ENCODE results near the gene MFN1. TPM values are rescaled to one million over a fixed set of nuclear protein-coding genes. Genes with fewer than 3 reads are reported as not detected.

Gene MFN1
- total RNA-seq, 1 donor from 2014 or later, result 53.1 TPM

DNA sequence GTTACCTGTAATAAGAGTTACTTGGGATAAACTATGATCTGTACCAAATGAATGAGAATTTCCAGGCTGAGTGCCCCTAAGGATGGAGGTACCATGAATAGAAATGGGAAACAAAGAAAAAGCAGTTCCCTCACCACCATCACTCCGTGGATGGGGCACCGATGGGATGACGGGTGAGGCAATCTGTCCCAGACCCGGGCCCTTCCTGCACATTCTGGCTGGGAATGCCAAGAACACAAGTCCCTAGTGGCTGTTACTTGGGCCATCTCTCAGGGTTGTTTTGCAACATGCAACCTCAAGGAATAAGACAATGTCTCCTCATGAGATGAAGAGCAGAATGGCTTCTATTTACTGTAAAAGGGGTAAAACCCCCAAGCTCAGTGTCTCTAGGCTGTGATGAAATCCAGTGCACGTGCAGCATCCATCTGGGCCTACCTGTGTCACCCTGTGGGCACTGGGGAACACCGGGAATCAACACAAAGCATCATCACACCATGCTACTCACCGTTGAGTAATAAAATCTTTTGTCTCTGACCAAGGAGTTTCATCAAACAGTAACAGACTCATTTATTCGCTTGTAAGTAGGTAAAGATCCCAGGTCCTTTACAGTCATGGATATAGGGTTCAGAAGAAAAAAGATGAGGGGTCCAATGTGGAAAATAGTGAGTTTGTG lies 81.5 kb downstream of the MFN1 start:
- Mint-ChIP-seq H3K27me3 (ENCODE audit: low read depth, unreplicated experiment) (no peaks in the 10 kb centered on the region), H3K9me3 (ENCODE audit: unreplicated experiment) (no peaks in the 10 kb centered on the region), H3K27ac (ENCODE audit: unreplicated experiment) (no peak overlapping the region), H3K36me3 (ENCODE audit: low read depth, unreplicated experiment) (peaks cover 10% of the 10 kb centered on the region), H3K4me3 (ENCODE audit: unreplicated experiment) (no peak overlapping the region), H3K4me1 (ENCODE audit: low read depth, unreplicated experiment) (peaks cover 30% of the 10 kb centered on the region)
- Histone ChIP-seq H4K20me1 (ENCODE audit: insufficient read depth, low read length) (peaks cover 82% of the 10 kb centered on the region), H3K79me2 (ENCODE audit: insufficient read depth, low read length) (peaks cover 88% of the 10 kb centered on the region), H3K4me1 (ENCODE audit: insufficient read depth, low read length) (no peaks in the 10 kb centered on the region), H3K27ac (ENCODE audit: low read depth, low read length) (no peak overlapping the region), H3K9me3 (ENCODE audit: insufficient read depth, low read depth, low read length) (no peaks in the 10 kb centered on the region), H3K27me3 (ENCODE audit: insufficient read depth, low read length) (no peaks in the 10 kb centered on the region), H3K9ac (ENCODE audit: low read length) (no peak overlapping the region), H2AFZ (ENCODE audit: low read depth, low read length) (no peak overlapping the region), H3K36me3 (ENCODE audit: insufficient read depth, low read length) (peaks cover 11% of the 10 kb centered on the region), H3K4me2 (ENCODE audit: low read length) (no peak overlapping the region), H3K4me3 (ENCODE audit: insufficient read depth, low read depth, low read length) (no peak overlapping the region)
- DNase-seq (ENCODE audit: low read depth) (no peak), FAIRE-seq (no peak)
- TF ChIP-seq EZH2 (IDR thresholded peaks at IDR 0.05; ENCODE audit: insufficient read depth, low read length), result no peak
- TF ChIP-seq, protein P1, sequence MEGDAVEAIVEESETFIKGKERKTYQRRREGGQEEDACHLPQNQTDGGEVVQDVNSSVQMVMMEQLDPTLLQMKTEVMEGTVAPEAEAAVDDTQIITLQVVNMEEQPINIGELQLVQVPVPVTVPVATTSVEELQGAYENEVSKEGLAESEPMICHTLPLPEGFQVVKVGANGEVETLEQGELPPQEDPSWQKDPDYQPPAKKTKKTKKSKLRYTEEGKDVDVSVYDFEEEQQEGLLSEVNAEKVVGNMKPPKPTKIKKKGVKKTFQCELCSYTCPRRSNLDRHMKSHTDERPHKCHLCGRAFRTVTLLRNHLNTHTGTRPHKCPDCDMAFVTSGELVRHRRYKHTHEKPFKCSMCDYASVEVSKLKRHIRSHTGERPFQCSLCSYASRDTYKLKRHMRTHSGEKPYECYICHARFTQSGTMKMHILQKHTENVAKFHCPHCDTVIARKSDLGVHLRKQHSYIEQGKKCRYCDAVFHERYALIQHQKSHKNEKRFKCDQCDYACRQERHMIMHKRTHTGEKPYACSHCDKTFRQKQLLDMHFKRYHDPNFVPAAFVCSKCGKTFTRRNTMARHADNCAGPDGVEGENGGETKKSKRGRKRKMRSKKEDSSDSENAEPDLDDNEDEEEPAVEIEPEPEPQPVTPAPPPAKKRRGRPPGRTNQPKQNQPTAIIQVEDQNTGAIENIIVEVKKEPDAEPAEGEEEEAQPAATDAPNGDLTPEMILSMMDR (IDR thresholded peaks at IDR 0.05; ENCODE audit: insufficient read depth, low read depth, low read length), result no peak

- Histone ChIP-seq H3K4me1 (ENCODE audit: insufficient read depth, low read length) (no peaks in the 10 kb centered on the region), H3K27ac (ENCODE audit: low read depth, low read length) (no peak overlapping the region), H3K4me3 (ENCODE audit: insufficient read depth, low read depth, low read length) (no peak overlapping the region), H3K79me2 (ENCODE audit: insufficient read depth, low read length) (peaks cover 97% of the 10 kb centered on the region), H2AFZ (ENCODE audit: low read depth, low read length) (no peak overlapping the region), H3K27me3 (ENCODE audit: insufficient read depth, low read length) (no peaks in the 10 kb centered on the region), H4K20me1 (ENCODE audit: insufficient read depth, low read length) (peaks cover 87% of the 10 kb centered on the region), H3K9me3 (ENCODE audit: insufficient read depth, low read depth, low read length) (no peaks in the 10 kb centered on the region), H3K4me2 (ENCODE audit: low read length) (no peak overlapping the region), H3K36me3 (ENCODE audit: insufficient read depth, low read length) (no peaks in the 10 kb centered on the region), H3K9ac (ENCODE audit: low read length) (no peak overlapping the region)
- no peak for TF ChIP-seq EZH2 (IDR thresholded peaks at IDR 0.05; ENCODE audit: insufficient read depth, low read length)
- TF ChIP-seq, protein P1 (IDR thresholded peaks at IDR 0.05; ENCODE audit: insufficient read depth, low read depth, low read length), result no peak
- FAIRE-seq, result no peak
- Mint-ChIP-seq H3K9me3 (ENCODE audit: unreplicated experiment) (no peaks in the 10 kb centered on the region), H3K36me3 (ENCODE audit: low read depth, unreplicated experiment) (peaks cover 4% of the 10 kb centered on the region), H3K4me1 (ENCODE audit: low read depth, unreplicated experiment) (peaks cover 31% of the 10 kb centered on the region), H3K27ac (ENCODE audit: unreplicated experiment) (no peak overlapping the region), H3K27me3 (ENCODE audit: low read depth, unreplicated experiment) (no peaks in the 10 kb centered on the region), H3K4me3 (ENCODE audit: unreplicated experiment) (no peak overlapping the region)
- no peak for DNase-seq (ENCODE audit: low read depth)
Measured at GRCh38 chr3:179430277-179430870, 82.9 kb downstream of the MFN1 start.

- H3K9me3 Mint-ChIP-seq (ENCODE audit: unreplicated experiment), result no peaks in the 10 kb centered on the region
- Histone ChIP-seq H3K79me2 (ENCODE audit: insufficient read depth, low read length) (peaks cover 98% of the 10 kb centered on the region), H3K9ac (ENCODE audit: low read length) (no peak overlapping the region), H3K4me3 (ENCODE audit: insufficient read depth, low read depth, low read length) (no peak overlapping the region), H4K20me1 (ENCODE audit: insufficient read depth, low read length) (peaks cover 91% of the 10 kb centered on the region), H3K27me3 (ENCODE audit: insufficient read depth, low read length) (no peaks in the 10 kb centered on the region), H3K9me3 (ENCODE audit: insufficient read depth, low read depth, low read length) (no peaks in the 10 kb centered on the region), H3K4me2 (ENCODE audit: low read length) (no peak overlapping the region), H3K36me3 (ENCODE audit: insufficient read depth, low read length) (no peaks in the 10 kb centered on the region), H3K4me1 (ENCODE audit: insufficient read depth, low read length) (no peaks in the 10 kb centered on the region), H3K27ac (ENCODE audit: low read depth, low read length) (no peak overlapping the region), H2AFZ (ENCODE audit: low read depth, low read length) (no peak overlapping the region)
- TF ChIP-seq, protein P1 (IDR thresholded peaks at IDR 0.05; ENCODE audit: insufficient read depth, low read depth, low read length), result no peak
- no peak for TF ChIP-seq EZH2 (IDR thresholded peaks at IDR 0.05; ENCODE audit: insufficient read depth, low read length)
- peak overlapping the region; percentile 64 for H3K4me3 Mint-ChIP-seq (ENCODE audit: unreplicated experiment)
- peaks cover 4% of the 10 kb centered on the region for H3K36me3 Mint-ChIP-seq (ENCODE audit: low read depth, unreplicated experiment)
- no peak overlapping the region for H3K27ac Mint-ChIP-seq (ENCODE audit: unreplicated experiment)
- no peak for FAIRE-seq
- no peaks in the 10 kb centered on the region for H3K27me3 Mint-ChIP-seq (ENCODE audit: low read depth, unreplicated experiment)
- DNase-seq (ENCODE audit: low read depth), result no peak
- H3K4me1 Mint-ChIP-seq (ENCODE audit: low read depth, unreplicated experiment), result peaks cover 31% of the 10 kb centered on the region
Measured at GRCh38 chr3:179432021-179432420, 84.5 kb downstream of the MFN1 start.
